ENCODE results near the gene SLC47A2. TPM values are rescaled to one million over a fixed set of nuclear protein-coding genes. Genes with fewer than 3 reads are reported as not detected.
A peak's percentile ranks its signal among the peaks of the same experiment; 100 is the strongest.
"Not testable (repeated sequence)": the region's sequence is repeated elsewhere in the genome, so short reads cannot be mapped to it uniquely, and the experiment has no call there.

The SLC47A2 gene
- polyA plus RNA-seq, 5 donors = 0.25 to 0.40 (median 0.30) TPM

DNA sequence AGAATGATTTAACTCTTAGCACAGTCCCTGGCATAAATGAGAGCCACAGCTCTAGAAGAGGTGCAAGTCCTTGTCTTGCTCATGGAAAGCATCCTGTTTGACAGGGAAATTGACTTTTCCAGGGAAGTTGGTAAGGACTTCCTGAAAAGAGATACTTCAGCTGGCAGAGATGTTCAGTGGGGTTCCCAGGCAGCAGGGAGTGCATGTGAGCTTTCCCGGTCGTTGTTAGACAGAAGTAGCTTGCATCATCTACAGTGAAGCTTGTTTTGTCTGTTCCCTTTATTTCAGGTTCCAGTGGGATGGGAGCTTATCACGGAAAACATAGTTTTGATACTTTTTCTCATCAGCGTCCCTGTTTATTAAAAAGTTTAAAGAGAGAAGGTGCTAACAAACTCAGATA, 45.0 kb downstream of the SLC47A2 start:
- DNase-seq = no peak

DNA sequence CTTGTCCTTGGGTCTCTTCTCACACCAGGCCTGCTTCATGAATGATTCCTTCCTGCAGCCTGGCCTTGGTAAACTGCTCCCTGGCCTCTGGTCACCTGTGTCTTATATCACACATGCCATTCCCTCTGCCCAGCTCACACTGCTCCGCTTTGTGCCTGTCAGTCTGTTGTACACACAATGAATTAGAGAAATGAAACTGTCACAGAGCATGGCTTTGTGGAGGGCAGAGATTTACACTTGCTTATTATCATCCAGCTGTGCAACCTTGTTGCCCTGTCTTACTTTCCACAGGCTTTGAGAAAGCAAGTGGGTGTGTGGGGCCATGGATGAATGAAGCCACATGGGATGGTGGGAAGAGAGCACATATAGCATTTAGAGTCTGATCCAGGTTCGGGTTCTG, 45.5 kb downstream of the SLC47A2 start:
- no peak for DNase-seq

- not testable (repeated sequence) for DNase-seq
These were observed 46.7 kb downstream of the SLC47A2 start for GRCh38 chr17:19669680-19670079.

- DNase-seq = no peak
These were observed 51.6 kb downstream of the SLC47A2 start for GRCh38 chr17:19664821-19665181.

GRCh38 chr17:19664136-19664820, 52.1 kb downstream of the SLC47A2 start:
- no peak for DNase-seq

DNA sequence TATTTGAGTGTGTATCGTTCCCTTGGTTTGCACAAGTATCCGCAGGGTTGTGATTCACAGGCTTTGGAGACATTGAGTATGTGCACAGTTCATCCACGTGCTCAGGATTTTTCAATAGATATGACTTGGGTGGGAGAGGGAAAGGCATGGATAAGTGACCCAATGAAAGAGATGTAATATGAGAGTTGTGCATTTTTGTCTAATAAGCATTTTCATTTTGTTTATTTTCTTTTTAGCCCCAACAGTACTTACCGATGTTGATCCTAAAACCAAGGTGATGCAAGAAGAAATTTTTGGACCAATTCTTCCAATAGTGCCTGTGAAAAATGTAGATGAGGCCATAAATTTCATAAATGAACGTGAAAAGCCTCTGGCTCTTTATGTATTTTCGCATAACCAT, 53.3 kb downstream of the SLC47A2 start:
- no peak for DNase-seq

DNA sequence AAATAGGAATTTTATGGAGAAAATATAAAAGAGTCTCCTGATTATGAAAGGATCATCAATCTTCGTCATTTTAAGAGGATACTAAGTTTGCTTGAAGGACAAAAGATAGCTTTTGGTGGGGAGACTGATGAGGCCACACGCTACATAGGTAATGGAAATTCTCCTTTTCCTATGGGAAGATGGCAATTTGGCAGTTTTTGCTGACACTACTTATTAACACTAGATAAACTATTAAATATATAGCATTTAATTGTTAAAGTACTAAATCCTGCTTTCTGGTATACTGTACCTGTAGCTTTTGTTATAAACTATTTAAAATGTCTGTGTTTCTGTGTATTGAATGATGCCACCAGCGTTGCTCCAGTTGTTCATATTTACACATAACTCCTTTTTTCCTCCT, 55.3 kb downstream of the SLC47A2 start:
- no peak for DNase-seq

DNA sequence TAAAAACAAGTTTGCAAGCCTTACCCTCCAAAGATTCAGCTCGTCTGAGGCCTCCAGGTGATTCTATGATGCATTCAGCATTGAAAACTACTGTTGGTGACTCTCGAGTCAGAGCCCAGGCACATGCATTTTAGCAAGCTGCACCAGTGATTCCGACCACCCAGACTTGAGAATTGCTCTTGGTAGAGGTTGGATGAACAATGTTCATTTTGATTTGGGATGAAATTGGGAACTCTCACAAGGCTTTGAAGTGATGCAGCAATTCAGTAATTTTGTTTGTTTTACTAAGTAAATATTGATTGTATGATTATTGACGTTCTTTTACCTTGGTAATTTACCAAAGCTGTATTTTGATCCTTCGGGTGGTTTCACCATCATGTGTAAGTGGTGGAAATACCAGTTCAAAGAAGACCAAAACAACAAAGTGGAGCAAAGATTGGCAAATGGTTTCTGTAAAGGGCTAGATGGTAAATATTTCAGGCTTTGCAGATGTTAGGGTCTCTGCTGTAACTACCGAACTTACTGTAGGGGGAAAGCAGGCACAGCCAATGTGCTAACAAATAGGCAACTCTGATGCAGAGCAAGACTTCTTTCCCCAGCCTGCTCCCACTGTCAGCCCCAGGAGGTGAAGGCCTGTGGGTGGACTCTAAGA, 56.0 kb downstream of the SLC47A2 start:
- DNase-seq = no peak

DNA sequence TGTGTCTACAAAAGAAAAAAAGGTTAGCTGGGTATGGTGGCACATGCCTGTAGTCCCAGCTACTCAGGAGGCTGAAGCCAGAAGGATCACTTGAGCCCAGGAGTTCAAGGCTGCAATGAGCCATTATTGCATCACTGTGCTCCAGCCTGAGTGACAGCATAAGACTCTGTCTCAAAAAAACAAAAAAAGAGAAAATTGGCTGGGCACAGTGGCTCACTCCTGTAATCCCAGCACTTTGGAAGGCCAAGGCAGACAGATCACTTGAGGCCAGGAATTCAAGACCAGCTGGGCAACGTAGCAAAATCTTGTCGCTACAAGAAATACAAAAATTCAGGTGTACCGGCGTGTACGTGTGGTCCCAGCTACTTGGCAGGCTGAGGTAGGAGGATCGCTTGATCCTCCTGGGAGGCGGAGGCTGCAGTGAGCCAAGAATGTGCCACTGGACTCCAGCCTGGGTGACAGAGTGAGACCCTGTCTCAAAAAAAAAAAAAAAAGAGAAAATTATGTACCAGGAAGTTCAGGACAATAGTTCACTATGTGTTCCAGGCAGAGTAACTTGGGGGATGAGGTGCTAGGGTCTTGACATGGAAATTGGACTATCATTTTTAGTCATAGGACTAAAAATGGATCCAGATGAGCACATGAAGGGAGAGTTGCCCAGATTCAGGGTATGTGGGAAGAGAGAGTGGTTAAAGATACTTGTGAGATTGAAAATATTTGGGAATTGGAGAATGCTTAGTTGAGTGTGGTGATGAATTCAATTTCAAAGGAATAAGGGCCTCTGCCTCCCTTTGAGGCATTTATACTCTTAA, 56.8 kb downstream of the SLC47A2 start:
- DNase-seq = no peak

GRCh38 chr17:19656851-19657581, 59.4 kb downstream of the SLC47A2 start:
- no peak for DNase-seq

GRCh38 chr17:19656336-19656735, 60.0 kb downstream of the SLC47A2 start:
- DNase-seq = no peak

DNA sequence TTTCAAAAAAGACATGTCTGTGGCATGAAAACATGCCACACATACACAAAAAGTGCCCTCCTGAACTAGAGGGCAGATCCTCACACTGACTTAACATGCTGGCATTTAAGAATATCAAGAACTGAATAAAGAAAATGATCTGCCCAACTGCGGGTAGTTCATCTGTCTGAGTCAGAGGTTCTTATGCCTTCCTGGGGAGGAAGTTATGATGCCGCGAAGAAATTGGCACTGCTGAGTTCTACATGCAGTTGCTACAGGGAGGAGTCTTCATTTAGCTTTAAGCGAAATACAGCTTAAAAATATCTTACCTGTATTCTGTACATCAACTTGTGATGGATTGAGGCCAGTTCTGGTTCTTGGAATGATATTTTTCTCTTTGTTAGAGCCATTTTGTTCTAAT, 61.5 kb downstream of the SLC47A2 start:
- no peak for DNase-seq

GRCh38 chr17:19654342-19654886, 62.0 kb downstream of the SLC47A2 start:
- DNase-seq = no peak

DNA sequence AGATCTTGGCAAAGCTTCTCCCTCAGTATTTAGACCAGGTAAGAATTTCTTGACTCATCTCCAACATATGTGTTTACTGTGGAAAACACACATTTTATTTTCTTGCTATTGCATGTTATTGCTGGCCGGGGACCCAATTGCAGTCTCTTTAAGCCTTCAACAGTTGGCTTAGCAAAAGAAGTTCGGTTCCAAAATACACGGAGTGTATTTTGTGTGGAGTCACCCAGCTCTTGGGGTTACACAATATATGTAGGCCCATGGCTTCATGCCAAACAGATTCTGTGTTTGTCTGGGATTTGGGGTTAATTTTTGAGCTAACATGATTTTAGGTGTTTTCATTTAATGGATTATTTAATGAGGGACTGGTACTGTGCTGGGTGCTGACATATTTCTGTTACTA, 63.8 kb downstream of the SLC47A2 start:
- DNase-seq = no peak

DNA sequence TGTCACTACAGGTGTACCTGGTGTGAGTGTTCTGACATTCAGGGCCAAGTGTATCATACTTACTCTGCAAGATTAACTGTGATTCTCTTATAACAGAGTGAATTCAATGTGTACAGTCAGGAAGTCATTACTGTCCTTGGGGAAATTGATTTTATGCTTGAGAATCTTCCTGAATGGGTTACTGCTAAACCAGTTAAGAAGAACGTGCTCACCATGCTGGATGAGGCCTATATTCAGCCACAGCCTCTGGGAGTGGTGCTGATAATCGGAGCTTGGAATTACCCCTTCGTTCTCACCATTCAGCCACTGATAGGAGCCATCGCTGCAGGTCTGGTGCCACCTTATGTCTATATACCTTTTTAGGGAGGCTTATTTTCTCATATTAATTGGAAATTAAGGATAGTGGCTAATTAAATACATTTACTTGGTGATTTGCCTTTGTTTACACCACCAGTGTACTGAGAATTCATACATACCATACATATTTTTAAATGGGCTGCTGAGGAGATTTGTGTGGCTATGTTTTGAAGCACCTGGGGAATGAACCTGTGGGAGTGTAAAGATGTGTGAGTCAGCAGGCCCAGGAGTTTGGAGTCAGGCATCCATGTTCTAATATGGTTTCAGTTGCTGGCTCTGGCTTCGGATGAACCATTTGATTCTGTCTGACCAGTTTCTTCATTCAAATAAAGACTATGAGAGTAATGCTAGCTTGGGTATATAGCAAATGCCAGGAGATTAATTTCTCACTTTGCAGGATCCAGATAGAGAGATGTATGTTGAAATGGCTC, 64.7 kb downstream of the SLC47A2 start:
- no peak for DNase-seq

GRCh38 chr17:19650826-19651225, 65.6 kb downstream of the SLC47A2 start:
- no peak for DNase-seq

GRCh38 chr17:19649274-19649541, 67.2 kb downstream of the SLC47A2 start:
- no peak for DNase-seq

DNA sequence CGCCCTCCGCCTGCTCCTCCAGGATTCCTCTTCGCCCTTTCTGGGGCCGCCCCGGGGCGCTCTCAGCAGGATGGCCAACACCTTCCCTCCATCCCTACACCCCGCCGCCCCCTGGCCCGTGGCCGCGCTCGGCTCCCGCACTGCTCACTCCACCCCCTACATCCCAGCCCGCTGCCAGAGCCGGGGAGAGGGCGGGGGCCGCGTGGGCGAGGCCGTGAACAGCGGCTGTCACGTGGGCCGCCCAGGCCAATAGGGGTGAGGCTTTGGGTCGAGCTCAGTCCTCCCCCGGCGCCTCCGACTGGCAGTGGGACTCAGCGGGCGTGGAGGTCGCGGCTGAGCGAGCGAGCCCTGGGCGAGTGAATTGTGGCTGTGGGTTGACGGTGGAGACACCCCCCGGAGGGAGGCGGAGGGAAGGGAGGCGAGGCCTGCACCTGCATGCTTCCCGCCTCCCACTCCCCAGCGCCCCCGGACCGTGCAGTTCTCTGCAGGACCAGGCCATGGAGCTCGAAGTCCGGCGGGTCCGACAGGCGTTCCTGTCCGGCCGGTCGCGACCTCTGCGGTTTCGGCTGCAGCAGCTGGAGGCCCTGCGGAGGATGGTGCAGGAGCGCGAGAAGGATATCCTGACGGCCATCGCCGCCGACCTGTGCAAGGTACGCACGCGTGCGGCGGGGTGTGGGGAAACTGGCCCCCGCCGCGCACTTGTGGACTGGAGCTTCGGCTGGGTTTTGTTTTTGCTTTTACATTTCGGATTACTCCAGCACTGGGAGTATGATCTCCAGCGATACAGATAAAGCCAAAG, 67.7 kb downstream of the SLC47A2 start, which contains the start of gene ALDH3A2:
TSS of gene ALDH3A2 (plus strand) at position 277 of the 799 bp plus-strand sequence. CDS start at position 498, 221 bp downstream.
- DNase-seq = peak; percentile 92 to 93

- DNase-seq = no peak
These were observed 68.5 kb downstream of the SLC47A2 start for GRCh38 chr17:19647697-19648474.

Data from right lung (tissue), 5 donors.